HG03520 (cell line): ENCODE data around the gene UBE3A.

Source experiments
- ATAC-seq: cut with Tn5 transposase; IDR thresholded peaks from one replicate; pipeline ENCODE4 v1.9.1; 2021; ENCODE audit warnings: mild to moderate bottlenecking, moderate library complexity; ENCODE audit not compliant: unreplicated experiment

Gene UBE3A

DNA sequence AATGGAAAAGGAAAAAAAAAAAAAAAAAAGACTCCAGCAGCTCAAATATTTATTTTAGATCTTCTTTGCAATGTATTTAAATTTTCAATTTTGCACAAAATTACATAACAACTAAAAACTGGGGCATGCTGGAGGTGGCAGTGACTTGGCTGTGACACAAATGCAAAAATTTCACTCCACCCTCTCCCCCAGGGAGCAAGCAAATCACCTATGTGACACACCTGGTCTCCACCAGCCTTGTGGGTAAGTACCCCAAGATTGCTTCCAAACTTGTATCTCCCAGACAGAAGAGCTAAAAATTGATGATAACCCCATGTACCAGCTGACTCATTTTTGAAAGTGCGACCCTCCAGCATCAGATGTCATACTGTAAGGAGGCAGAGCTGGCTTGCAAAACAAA, 32.0 kb downstream of the UBE3A start:
- ATAC-seq = no peak

DNA sequence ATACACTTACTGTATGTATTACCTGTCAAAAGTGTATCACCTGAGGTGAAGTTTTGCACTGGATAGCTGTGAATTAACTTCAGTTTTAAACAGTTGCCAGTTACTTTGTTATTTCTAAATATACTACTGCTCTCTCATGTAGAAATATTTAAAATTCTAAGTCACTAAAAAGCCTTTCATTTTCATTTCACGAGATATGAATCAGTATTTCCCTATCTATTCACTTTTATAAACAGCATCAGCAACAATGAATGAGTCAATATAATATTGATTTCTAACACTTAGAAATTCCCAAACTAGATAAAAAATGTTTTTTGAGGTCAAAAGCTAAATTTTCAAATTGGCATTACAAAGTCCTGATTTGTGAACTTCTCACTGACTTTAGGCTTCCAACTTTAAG, 32.6 kb downstream of the UBE3A start:
- no peak for ATAC-seq

DNA sequence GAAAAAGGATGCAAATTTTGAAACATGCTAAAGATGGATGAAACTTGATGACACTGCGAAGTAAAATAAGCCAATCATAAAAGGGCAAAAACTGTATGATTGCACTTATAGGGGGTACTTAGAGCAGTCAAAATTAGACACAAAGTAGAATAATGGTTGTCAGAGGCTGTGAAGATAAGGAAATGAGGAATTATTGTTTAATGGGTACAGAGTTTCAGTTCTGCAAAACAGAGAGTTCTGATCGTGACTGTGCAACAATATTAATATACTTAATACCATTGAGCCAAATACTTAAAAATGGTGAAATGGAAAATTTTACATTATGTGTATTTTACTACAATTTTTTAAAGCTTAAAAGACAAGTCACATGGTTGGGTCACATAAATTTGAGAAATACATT, 35.1 kb downstream of the UBE3A start:
- ATAC-seq = no peak

DNA sequence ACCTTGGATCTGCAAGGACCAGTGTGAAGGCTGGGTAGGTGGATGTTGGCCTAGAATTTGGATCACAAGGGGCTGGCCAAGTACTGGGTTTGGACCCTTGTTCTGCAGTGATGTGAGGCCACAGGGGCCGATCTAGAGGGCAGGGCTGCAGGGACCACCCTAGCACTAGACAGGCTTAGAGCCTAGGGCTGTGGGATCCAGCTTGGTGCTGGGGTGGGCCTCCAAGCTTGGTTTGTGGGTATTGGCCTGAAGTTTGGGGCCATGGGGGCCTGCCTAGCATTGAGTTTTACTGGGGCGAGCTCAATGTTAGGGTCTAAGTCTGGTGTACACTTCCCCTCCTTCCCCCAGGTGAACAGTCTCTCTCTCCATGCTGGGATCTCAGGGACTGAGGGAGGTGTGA, 36.5 kb downstream of the UBE3A start:
- no peak for ATAC-seq

DNA sequence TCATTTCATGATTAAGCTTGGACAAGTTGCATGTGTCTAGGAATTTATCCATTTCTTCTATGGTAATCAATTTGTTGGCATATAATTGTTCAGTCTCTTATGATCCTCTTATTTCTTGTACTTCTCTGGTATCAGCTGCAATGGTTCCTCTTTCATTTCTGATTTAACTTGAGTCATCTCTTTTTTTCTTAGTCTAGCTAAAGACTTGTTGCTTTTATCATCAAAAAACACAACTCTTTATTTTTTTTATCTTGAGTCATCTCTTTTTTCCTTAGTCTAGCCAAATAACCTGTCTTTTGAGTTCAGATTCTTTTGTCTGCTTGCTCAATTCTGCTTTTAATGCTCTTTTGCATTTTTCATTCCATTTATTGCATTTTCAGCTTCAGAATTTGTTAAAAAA, 37.3 kb downstream of the UBE3A start:
- no peak for ATAC-seq

DNA sequence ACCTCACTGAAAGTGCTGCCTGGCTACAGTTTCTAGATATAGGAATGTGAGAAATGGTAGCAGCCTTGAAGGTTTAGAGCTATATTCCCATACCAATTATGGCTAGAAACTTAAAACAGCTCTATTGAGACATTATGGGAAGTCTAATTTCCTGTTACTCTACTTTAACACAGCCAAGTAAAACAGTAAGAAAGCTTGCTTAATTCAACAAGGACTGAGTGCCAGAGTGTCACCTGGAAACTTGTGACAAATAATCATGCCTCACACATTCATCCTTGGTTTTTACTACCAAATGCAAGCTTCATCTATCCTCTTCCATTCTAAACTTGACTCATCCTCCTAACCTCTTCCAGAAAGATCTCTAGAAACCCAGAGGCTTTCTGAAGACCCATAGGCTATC, 41.7 kb downstream of the UBE3A start:
- ATAC-seq = no peak

DNA sequence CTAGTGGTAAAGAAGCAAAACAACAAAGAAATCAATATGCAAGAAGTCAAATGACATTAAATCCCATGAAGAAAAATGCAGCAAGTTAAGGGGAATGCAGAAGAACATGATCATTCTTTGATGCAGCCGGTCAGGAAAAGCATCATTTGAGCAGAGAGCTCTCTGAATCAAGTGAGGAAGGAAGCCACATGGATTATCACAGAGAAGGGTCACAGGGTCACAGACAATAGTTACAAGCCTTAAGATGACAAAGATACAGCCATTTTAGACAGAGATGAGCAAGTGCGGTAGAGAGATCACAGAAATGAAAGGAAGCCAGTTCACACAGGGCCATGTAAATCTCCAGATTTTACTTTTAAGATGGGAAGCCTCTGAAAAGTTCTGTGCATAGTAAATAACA, 43.9 kb downstream of the UBE3A start:
- ATAC-seq = no peak

DNA sequence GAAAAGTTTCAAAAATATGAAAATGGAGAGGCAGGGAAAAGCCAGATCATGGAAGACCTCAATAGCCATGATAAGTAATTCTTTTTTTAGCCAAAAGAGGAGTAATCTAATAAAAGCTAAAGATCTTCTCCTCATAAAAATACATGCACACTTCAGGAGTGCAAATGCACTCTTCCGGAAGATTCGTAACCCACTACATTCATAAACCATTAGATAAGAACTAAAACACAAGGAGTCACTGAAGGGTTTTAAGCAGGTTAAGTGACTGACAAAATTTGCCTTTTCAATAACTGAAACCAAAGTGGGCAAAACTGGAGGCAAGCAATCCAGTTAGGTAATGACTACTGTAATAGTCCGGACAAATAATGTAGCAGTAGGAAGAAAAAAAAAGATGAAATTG, 46.0 kb downstream of the UBE3A start:
- ATAC-seq = no peak

DNA sequence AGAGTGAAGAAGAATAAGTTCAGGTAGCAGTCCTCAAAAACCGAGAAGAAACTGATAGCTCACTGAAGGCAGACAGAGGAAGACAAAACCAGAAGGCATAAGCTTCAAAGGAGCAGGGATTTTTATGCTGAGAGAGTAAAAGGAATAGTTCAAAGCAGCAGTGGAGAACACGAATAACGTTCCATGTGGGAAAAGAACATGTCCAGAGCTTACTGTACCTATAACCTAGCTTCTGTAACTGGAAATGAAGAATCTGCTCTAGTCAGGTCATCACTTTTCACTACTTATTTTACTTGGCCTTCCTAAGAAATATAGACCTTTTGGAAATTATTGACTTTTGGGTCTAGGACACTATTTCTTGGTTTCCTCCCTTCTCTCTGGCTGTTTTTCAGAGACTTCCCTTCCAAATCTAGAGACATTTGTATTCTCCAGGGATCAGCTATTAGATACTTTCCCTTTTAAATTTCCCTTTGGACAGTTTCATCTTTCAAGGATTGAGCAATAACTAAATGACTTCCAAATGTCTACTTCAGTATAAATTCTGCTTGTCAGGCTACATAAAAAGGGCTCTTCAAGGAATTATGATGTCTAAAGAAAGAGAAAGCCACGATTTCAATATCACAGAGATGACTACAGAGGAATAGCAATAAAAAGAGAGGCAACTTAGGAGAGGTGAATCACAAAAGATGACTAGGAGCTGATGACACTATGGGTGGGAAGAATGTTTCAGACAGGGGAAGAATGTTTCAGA, 46.7 kb downstream of the UBE3A start:
- no peak for ATAC-seq

DNA sequence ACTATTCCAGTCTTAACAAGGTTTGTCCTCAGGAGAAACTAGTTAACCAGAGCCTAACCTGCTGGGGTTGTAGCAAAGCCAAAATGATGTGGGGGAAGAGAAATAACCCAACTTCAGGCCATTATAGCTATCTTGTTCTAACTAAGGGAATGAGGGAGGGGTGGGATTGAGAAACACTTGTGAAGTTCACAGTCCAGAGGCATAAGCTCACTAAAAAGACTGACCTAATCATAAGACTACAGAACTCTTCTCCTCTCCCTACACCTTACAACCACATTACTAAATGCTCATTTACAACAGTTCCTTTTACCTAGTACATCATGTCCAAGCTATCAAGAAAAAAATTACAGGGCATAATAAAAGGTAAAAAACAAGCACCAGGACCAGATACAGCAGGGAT, 52.8 kb downstream of the UBE3A start:
- ATAC-seq = no peak

DNA sequence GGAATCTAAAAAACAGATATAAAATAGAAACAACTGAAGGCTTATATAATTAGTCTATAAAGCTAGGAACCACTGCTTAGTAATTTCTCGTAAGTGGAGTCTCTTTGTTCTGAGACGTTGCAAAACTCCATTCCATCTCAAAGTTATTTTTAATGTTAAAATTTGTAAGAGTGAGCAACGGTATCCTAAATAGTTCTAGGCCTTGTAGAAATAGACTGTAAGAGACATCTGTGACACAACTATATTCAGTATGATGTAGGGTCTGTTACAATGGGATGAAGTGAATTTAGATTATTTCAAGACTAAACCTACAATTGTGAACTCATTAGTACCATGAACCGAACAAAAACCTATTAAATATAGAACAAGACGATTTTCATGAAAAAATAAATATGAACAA, 57.2 kb downstream of the UBE3A start:
- no peak for ATAC-seq

DNA sequence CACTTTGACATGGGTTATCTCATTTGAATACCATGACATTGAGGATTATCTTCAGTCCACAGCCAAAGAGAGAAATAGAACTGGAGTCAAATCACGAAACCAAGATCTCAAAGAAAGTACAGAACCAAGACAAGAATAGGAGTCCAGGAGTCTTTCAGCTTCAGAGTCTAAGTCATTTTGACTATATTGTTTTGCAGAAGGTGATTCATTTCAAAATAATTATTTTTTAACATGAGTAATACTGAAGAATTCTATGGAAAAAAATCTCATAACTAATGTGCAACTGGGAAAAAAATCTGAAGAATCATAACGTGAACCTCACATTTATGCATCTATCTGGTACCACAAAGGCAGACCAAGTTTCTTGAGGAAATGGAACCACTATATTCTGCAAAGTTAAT, 60.3 kb downstream of the UBE3A start:
- no peak for ATAC-seq

DNA sequence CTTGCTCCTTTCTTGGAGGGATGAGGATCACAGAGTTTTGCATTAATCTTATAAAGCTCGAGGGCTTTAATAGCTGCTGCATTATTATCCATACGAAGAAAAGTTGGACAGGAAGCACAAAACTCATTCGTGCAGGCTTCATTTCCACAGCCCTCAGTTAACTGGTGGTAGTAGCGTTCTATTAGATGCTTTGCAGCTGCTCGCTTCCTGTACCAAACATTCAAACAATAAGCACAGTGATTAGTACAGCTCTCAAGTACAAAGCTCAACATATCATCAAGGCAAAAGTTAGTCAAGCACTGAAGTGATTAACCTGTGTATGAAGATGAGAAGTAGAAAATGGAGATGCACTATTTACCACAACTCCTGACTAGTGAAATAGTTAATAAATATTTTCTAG, 63.3 kb downstream of the UBE3A start:
- no peak for ATAC-seq

DNA sequence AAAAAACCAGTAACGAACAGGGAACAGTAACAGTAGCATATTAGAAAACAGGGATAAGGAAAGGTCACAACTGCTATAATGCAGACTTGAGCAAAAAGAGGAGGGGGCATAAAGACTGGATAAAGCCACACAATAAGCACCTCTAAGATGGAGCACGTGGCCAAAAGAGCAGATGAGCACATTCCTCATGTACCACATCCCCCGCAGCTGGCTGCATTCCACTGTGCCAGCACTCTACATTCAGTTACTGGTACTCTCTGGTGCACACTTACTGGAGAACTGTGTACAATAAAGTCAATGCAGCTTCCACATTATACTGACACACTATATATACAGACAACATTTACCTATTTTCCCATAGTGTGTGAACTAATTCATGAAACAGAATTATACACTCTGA, 64.7 kb downstream of the UBE3A start:
- no peak for ATAC-seq

DNA sequence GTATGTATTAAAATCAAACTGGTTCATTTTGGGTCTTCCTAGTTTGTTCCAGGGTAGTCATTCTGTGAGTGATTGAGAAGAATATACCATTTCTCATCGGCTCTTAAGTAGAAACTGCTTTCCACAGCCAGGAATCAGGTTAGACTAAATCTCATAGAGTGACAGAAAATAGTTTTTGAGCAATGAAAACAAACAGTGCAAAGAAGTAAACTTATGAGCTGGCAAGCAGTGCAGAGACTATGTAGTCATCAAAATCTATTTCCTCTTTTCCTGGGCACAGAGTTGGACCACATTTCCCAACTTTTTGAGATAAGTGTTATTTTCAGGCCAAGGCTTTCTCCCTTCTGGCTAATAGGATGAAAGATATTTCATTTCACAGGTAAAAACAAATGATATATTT, 66.5 kb downstream of the UBE3A start:
- ATAC-seq = no peak

DNA sequence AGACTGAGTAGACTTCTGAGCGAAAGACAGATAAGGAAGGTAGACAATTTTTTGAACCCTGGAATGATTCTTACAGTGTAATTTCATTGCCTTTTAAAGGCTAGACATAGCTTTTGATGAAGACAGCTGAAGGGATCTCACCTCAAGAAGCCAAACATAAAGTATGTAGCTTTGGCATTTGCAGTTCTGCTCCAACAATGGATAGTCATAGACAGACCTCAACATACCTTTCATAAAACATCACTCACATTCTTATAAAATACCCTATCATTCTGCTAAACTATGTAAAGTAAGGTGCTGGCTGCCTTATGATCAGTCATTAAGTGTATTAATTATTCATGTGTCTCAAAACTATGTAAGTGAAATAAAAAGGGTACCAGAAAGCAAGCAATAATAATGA, 70.0 kb downstream of the UBE3A start:
- ATAC-seq = no peak

DNA sequence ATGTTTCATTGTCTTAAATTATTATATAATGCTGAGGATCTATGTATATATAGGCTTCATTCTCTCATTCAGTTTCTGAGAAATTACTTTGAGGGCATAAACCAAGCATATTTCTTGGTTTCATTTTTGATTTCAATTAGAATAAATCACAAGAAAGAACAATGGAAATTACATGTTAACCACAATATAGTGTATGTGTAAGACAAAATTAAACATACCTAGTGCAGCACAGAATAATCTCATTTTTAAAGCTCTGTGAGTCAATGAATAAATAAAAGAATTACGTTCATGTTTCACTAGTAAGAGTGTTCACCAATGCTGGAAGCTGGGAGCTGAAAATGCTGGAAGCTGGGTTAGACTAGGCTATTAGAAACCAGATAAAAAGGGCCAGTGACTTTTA, 72.8 kb downstream of the UBE3A start:
- ATAC-seq = no peak

DNA sequence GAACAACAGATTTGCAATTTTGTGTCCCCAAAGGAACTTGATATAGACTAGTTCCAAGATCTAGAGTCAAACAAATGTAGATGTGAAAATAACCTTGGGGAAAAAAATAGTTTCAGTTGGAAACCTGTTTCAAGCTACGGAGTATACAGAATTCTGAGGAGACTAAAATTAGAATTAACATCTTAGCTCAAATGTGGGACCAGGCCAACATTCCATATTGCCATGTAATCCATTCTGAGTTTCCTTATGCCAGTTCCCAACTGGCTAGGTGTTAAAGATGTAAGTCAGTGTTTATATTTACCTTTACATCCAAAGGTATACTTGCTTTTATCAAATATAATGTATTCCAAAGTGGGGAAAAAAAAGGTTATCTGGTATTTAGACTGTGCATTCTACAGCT, 76.3 kb downstream of the UBE3A start:
- no peak for ATAC-seq

DNA sequence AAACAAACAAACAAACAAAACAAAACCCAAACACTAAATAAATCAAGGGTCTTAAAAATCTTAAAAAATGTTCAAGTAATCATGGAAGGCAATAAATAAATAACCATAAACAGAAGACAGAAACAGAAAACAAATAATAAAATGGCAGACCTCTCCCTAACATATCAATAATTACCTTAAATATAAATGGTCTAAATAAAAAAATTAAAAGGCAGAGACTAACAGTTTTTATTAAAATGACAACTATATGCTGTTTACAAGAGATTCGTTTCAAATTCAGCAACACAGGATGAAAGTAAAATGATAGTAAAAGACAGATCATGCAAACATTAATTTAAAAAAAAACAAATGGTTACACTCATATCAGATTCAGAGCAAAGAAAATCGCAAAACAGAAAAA, 91.1 kb downstream of the UBE3A start:
- no peak for ATAC-seq

DNA sequence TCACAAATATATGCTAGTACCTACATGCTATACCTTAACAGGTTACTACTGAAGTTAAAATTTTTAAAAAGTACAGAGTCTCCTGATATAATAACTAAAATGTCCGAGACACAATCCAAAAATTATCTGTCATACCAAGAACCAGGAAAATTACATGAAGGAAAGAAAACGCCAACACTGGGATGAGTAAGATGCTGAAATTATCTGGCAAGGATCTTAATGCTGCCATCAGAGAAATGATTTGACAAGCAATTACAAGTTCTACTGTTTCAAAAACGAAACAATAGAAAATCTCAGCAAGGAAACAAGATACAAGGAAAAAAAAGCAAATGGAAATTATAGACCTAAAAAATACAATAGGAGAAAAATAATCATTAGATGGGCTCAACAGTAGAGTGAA, 92.5 kb downstream of the UBE3A start:
- ATAC-seq = no peak

DNA sequence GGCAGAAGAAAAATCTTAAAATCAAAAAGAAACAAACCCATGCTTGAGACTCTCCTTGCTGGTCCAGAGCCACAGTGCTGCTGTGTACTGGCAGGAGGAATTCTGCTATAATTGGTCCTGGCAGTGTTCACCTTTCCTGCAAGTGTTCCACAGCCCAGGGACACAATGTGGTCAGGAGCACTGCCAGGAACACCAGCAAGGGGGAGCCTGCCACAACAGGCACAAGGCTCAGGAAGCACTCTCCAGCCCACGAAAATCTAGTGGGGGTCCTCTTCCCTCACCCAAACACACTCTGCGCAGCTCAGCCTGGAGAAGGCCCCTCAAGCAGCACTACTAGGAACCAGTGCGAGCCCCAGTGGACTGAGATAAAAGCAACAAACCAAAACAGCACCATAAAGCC, 92.9 kb downstream of the UBE3A start:
- ATAC-seq = no peak

DNA sequence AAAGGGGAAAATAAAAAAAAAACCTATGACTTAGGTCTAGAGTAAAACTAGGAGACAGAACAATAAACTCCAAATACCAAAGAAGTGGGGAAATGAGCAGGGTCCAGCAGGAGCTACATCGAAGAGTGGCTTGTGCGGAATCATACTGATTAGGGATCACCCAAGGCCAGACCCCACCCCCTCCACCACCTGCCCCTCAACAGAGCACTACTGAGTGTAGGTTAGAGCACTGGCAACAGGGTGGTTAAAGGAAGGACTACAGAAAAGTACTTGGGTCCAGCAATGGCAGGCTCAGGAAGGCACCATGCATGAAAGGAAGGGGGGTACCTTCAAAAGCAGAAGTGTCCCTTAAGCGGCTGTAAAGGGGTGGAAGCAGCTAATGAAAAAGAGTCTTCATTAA, 96.2 kb downstream of the UBE3A start:
- ATAC-seq = no peak

DNA sequence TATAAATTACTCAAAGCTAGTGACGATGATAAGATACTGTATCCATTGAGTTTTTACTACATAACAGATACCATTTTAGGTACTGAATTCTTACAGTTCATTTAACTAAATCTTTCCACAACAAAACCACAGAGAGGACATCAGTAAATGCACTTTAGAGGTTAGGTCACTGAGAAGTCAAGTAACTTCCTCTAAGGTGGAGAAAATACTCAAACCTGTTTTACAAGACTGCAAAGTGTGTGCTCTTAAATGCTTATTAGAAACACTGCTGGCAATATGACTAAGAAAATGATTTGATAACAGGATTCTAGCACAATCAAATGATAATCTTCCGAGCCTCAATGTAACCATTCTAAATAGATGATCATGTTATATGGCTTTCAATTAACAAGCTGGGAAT, 99.4 kb downstream of the UBE3A start:
- ATAC-seq = no peak
